Middle frontal gyrus (tissue), 1 donor: Measurements from ENCODE around the gene TYSND1.
A peak's percentile ranks its signal among the peaks of the same experiment; 100 is the strongest.
"Not testable (repeated sequence)": the region's sequence is repeated elsewhere in the genome, so short reads cannot be mapped to it uniquely, and the experiment has no call there.

Source experiments
- DNase-seq: peaks from one replicate; pipeline ENCODE4 v3.0.0-alpha.2; 2015; ENCODE audit warnings: low spot score; ENCODE audit errors: extremely low spot score

TYSND1 gene

DNA sequence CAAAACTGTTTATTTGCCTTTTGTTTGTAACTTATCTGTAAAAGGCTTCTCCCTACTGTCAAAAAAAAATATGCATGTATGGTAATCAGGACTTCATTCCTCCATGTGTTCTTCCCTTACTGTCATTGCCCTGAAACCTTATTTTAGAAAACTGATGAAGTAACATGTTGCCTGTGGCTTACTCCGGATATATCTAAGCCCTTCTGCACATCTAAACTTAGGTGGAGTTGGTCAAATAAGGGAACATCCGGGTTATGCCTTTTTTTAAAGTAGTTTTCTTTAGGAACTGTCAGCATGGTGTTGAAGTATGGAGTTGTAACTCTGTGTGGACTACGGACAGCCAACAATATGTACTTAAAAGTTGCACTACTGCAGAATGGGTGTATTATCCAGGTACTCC, 17.7 kb upstream of the TYSND1 start:
- no peak for DNase-seq

- DNase-seq = no peak
Measured at GRCh38 chr10:70163448-70163847, 16.9 kb upstream of the TYSND1 start.

- no peak for DNase-seq
Measured at GRCh38 chr10:70162892-70163201, 16.3 kb upstream of the TYSND1 start.

DNA sequence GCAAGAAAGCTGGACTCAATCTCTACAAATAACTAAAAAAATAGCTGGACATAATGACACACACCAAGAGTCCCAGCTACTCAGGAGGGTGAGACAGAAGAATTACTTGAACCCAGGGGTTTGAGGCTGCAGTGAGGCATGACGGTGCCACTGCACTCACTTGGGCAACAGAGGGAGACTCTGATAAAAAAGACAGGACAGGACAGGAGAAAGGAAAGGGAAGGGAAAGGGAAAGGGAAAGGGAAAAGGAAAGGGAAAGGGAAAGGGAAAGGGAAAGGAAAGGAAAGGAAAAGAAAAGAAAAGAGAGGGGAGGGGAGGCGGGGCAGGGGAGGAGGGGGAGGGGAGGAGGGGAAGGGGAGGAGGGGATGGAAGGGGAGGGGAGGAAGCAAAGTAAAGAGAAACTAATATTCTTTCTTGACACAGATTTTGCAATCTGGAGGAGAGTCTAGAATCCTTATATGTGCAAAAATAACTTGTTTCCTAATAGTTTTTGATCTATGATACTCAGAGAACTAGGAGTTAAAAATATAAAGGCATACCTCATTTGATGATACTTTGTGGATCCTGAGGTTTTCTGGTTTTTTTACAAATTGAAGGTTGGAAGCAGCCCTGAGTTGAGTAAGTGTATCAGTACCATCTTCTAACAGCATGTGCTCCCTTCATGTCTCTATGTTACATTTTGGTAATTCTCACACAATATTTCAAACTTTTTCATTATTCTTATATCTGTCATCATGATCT, 15.8 kb upstream of the TYSND1 start:
- no peak for DNase-seq

DNA sequence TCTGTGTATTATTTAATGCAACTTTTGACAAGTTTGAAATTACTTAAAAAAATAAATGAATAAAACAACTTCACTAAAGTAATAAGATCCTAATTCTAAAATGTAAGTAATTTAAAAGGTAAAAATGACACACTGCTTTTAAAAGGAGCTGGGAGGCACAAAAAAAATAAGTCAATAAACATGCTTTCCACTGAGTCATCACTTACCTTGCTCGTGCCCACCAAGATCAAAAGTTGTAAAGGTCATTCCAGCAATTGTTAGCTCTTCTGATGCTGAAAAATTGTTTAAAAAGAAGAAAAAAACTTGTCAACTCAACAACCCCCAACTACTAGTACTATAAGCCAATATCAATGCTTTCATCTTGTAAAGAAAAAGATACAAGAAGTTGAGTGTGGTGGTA, 14.3 kb upstream of the TYSND1 start:
- no peak for DNase-seq

DNA sequence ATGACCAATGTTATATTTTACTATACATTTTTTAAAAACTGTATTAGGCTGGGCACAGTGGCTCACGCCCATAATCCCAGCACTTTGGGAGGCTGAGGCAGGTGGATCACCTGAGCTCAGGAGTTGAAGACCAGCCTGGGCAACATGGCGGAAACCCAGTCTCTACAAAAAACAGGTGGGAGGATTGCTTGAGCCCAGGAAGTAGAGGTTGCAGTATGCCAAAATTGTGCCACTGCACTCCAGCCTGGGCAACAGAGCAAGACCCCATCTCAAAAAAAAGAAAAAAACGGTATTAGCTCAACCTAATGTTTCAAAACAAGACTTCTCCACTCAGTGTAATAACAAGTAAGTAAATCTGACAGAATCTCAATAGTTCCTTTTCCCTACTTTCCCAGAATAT, 12.9 kb upstream of the TYSND1 start:
- DNase-seq = not testable (repeated sequence)

DNA sequence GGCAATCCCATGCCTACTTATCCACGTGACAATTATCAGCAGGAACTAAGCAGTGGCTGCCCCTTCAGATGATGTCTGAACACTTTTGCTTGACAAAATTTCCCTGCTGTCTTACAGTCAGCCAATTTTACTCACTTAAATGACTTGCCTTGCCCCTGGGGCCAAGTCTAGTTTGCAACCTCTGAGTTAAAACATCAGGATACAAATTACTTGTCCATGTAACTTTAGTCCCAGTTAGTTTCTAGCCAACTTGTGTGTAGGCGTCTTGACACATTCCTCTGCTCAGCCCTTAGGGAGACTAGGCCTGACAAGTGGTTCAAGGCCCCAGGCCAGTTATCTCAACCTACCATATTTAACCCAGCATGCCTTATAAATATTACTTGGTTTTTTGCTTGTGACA, 11.6 kb upstream of the TYSND1 start:
- no peak for DNase-seq

DNA sequence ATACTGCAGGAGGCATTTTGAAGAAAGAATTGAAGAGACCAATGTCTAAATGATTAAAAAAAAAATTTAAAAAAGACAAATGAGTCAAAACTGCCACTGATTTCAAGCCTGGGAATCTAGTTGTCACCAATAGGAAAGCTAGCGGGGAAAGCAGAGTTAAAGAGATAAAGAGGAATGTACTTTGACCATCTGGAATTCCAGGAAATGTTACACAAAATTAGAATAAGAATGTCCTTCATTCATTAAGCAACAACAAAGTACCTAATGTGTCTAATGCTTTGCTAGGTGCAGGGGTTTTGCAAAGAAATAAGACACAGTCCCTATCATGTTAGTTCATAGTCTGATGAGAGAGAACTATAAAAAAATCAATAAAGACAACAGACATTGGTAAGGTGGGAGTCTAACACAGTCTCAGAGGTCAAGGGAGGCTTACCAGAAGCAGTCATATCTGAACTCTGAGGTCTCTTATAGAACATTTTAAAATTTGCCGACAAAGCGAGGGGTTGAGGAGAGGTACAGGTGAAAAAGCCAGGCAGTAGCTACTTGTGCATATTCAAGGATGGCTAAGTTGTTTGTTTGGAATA, 8.8 kb upstream of the TYSND1 start:
- no peak for DNase-seq

DNA sequence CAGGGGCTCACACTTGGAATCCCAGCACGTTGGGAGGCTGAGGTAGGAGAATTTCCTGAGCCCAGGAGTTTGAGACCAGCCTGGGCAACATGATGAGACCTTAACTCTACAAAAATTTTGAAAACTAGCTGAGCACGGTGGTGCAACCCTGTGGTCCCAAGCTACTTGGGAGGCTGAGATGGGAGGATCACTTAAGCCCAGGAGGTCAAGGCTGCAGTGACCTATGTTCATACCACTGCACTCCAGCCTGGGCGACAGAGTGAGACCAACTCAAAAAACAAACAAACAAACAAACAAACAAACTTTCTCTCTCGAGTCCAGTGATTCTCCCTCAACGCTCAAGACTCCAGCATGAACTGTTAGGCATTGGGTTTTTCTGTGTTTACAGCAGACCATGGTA, 2.0 kb upstream of the TYSND1 start:
- DNase-seq = no peak

- DNase-seq = no peak
Measured at GRCh38 chr10:70147259-70147625, 742 bp upstream of the TYSND1 start.

DNA sequence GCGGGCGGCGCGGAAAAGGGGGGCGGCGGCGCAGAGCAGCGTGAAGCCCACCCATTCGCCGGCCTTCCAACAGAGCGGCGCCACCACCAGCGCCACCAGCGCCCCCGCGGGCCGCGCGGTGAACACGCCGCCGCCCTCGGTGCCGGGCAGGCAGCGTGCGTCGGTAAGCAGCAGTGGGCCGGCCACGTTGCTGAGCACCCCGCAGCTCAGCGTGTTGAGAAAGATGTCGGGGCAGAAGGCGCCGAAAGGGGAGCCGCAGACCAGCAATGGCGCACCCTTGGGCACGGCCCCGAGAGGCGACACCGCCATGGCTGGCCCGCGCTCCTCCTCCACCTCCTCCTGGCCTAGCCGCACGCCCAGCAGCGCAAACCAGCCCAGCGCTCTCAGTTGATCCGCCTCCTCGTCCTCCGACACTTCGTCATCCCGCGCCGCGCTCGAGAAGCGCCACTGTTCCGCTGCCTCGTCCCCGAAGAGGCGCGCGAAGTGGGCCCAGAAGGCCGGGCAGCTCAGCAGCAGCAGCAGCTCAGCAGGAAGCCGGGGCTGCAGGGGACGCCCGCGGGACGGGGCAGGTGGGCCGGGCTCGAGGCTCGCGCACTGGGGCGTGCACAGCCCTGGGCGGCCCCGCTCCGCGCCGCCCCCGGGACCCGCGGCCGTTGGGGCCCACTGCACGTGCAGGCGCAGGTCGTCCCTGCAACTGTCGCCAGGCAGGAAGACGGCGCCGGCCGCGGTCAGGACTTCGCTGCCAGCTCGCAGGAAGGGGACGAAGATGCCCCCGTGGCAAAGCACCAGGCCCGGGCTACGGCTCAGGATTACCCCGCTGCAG, 623 bp downstream of the TYSND1 start:
- peak; percentile 25 for DNase-seq

DNA sequence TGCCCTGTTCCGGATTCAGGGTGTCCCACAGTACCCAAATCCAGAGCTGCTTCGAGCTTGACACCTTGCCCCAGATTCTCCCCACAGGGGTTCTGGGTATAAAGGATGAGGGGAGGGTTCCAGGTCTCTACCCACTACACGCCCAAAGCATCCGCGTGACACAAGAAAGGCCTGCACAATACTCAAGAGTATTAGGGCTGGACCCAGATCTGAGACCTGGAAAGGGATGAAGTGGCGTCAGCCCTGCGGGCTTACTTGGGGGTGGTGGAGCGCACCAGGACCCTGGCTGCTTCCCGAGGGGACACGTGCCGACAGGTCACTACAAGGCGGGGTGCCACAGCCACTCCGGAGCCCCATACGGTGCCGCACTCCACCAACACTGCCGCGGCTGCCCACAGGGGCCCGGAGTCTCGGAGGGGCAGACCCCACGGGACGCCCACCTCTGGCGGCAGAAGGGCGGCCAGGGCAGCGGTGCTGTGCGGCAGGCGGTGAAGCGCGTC, 1.3 kb downstream of the TYSND1 start:
- DNase-seq = no peak

DNA sequence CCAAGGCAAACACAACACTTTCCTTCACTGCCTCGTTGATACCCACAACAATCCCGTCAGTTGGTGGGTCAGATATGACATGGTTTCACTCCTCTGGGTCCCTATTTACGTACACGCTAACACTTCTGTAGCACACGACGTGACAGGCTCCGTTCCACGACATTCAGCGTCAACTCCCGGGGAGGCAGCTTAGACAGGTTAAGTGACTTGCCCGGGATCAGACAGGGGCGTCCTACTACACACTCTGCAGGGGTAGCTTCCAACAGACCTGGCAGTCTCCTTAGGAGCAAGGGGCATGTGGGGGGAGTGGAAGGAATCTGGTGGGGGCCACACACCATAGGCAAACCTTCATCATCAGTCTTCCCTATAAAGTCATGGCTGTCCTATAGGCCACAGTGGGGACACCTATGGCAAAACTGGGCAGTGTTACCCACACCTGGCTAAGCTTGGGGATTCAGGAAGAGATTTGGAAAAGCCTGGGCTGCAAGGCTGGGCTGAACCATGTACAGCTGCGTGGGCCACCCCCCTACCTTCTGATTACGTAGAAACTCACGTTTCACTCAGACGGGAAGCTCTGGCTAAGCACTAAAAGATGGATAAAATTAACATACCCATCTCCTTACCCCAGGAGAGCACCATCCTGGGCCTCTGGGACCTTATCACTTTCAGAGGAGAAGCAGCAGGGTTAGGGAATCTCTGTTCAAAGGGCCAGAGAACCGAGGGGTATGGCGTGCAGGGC, 2.0 kb downstream of the TYSND1 start:
- no peak for DNase-seq

- DNase-seq = no peak
Measured at GRCh38 chr10:70142555-70142954, 3.9 kb downstream of the TYSND1 start.

GRCh38 chr10:70140297-70140696, 6.2 kb downstream of the TYSND1 start:
- DNase-seq = no peak

DNA sequence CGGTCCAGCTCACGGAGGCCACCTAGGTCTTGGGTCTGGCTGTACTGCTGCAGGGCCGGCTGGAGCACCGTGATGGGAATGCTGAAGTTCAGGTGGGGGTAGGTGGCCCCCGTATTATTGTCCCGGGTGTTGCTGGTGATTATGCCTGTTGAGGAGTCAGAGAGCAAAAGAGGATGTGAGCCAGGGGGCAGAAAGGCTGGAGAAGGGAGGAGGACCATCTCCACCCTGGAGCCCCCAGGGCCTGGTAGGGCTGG, 6.6 kb downstream of the TYSND1 start:
- no peak for DNase-seq

GRCh38 chr10:70139151-70139996, 7.1 kb downstream of the TYSND1 start:
- DNase-seq = no peak

- no peak for DNase-seq
Measured at GRCh38 chr10:70137927-70138883, 8.3 kb downstream of the TYSND1 start.

DNA sequence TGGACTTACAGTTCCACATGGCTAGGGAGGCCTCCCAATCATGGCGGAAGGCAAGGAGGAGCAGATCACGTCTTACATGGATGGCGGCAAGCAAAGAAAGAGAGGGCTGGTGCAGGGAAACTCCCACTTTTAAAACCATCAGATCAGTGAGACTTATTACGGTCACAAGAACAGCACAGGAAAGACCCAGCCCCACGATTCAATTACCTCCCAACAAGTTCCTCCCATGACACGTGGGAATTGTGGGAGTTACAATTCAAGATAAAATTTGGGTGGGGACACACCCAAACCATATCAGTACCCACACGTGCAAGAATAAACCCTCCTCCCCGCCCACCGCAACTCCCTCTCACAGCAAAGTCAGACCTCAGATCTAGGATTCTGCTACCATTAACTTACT, 9.4 kb downstream of the TYSND1 start:
- DNase-seq = no peak

DNA sequence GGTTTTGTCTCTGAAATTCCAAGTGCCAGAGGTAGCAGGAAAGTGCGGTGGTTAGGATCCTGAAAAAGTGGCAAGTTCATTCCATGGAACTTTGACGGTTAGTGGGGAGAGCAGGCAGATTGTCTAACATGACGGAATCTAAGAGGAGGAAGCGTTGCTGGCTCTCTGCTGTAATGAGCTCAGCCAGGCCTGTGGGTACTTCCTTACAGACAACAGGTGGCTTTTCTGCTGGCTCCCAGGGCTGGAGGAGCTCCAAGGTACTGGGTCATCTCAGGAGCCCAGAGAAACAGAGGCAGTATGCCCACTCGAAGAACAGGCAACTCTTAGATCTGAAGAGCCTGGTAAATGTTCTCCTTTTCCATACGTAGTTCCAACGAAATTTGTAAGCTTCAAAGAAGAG, 10.8 kb downstream of the TYSND1 start:
- no peak for DNase-seq
